GM21576 (cell line): ENCODE data around the gene PABPC1L.

Experiments used
- ATAC-seq: cut with Tn5 transposase; IDR thresholded peaks from one replicate; pipeline ENCODE4 v1.9.1; 2021; ENCODE audit warnings: mild to moderate bottlenecking, moderate library complexity; ENCODE audit not compliant: unreplicated experiment

Gene PABPC1L

DNA sequence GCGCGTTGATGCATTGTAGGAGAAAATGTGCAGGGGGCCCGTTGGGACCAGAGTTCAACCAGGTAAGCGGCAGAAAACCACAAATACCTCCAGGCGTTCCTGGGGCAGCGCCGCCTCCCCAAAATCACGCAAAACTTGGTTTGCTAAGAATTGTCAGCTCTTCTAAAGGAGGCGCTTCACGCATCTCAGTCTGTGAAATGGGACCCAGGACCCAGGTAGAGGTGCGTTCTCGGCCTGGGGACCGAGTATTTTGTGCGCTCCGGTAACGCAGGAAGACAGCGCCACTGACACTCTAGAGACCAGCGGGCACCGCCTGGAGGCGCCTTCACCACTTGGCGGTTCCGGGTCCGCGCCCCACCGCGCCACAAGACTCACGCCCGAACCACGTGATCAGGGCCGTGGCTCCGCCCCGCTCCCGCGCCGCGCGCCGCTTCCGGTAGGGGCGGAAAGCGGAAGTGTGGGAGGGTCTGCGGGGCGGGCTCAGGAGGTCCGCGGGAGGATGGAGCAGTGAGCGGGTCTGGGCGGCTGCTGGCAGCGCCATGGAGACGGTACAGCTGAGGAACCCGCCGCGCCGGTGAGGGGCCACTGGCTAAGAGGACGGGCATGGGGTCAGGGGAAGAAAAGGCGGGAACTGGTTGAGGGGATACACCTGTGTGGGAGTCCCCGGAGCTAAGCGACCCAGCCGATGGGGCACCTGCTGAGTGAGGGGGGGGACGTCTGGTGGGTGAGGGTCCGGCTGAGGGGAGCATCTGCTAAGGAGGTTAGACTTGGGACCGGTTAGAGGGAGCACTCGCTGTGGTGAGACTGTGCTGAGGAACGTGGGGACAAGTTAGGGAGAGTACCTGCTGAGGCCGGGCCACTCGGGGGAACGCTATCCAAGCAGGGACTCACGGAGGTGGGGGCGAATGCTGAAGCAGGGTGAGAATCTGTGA lies 56.4 kb downstream of the PABPC1L start, which contains the start of gene STK4:
Gene STK4 (plus strand): TSS at position 483 of the 932 bp plus-strand sequence. CDS start 57 bp downstream, at position 540.
- ATAC-seq = peak; percentile 67

DNA sequence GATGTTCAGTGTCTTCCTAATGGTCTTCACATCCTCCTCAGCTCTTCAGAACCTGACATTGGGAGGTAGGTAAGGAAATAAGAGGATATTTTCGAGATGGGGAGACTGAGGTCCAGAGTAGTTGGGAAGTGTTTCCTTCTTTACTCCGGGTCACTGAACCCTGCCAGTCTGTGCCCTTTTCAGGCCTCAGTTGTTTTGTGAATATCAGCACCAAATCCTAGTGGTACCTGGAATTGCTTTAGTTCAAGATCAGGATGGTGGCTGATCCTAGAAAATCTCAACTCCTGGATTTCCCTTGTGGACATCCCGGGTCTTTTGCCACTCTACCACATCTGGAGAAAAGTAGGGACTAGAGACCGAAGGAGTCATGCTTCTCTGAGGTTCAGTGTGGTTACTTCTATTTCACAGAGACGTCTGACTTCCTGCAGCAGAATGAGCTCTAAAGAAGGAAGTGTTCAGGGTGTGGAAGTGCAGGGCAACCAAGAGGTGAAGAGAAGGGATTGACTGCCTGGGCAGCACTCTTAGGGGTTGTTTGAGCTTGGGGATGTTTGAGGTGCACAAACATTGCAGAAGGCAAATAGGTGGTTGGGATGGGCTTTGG lies 57.4 kb downstream of the PABPC1L start:
- no peak for ATAC-seq

DNA sequence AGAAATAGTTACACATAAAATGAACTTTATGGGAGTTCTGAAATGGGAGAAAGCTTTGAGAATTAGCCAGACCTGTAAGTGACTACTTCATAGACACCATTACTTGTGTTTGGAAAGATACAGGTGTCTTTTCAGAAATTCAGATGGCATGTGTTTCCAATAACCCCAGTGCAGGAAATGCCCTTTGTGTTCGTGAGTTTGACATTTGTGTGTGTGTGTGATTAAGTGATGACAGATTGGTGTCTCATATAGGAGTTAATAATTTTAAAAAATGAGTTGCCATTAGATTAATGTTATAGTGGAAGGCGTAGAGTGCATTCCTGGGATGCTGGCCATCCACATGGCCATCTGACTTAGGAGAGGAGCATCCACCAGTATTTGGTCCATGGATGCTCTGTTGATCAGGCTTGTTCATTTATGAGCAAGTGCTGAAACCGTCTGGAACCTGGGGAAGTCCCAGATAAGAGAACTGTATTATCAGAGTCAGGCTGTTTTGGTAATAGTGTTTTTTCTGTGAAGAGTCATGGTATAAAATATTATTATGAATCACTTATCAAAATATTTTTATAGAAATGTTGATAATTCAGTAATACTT lies 59.5 kb downstream of the PABPC1L start:
- no peak for ATAC-seq

DNA sequence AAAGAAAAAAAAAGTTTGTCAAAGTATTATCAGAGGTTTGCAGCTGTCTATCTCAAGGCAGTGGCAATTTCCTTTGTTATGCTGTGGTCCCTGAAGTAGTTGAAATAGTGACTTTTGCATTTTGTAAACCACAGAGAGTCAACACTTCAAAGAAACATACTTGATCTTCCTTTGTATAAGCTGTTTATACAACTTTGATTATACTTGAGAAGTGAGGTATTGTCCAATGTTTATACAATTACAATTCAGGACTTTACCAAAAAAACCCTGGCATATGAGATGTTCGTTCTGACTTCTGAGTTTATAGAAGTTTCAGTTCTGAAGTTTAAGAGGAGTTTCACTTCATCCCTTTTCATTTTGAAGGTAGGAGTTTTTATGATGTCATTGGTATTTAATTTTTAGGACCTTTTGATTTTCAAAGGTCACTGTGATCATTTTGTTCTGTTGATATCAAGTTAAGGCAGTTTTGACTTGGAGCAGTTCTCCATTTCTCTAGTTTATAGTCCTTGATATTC lies 60.4 kb downstream of the PABPC1L start:
- ATAC-seq = no peak

DNA sequence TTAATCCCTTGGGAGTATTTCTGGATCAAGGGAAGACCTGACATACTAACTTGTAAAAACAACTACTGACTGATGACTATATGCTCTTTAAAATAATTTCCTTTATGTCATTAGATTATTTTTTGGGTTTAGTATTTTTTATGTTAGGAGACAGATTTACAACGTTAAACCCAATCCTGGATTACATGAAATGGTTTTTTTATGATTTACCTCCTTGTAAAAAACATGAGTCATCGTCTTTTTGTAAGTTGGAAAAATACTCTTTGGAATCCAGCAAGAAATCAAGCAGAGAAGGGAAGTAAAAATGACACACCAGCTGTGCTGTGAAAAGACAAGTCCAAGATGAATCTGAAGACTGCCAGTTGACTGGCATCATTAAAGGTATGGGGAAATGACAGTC lies 63.2 kb downstream of the PABPC1L start:
- no peak for ATAC-seq

DNA sequence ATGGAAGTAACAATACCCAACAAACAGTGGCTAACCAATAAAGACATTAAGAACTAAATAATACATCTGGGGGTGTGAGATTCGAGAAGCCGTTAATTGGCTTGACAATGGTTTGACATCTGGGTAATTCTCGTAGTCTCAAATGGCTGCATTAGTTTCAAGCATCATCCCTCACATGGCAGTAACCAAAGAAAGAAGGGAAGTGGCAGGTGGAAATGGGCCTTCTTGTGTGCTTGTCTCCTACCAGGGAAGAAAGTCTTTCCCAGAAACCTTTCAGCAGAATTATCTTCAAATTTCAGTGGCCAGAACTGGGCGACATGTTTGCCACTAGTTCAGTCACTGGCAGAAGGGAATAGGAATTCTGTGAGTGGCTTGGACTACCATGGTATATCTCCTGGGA lies 66.8 kb downstream of the PABPC1L start:
- ATAC-seq = no peak

DNA sequence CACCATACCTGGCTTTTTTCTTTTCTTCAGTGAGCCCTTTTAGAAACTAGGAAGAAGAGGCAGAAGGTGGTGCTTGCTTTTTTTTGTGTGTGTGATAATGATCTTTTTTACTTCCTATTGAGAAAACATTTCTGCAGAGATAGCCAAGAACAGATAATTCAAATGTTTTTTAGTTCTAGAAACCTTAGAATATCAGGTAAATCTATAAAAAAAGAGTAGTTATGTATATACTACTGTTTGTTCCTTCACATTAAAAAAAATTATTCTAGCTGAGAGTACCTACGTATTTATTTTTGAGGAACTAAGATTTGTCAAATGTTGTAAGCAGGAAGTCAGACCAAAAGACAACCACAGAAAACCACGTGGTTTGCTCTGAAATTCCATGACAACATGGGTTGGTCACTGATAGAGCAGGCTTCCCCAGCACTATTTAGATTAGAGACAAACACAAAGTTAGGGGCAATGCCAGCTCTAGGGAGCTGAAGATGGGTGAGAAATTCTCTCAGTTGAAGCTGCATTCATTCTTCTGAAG lies 69.3 kb downstream of the PABPC1L start:
- peak; percentile 95 for ATAC-seq

DNA sequence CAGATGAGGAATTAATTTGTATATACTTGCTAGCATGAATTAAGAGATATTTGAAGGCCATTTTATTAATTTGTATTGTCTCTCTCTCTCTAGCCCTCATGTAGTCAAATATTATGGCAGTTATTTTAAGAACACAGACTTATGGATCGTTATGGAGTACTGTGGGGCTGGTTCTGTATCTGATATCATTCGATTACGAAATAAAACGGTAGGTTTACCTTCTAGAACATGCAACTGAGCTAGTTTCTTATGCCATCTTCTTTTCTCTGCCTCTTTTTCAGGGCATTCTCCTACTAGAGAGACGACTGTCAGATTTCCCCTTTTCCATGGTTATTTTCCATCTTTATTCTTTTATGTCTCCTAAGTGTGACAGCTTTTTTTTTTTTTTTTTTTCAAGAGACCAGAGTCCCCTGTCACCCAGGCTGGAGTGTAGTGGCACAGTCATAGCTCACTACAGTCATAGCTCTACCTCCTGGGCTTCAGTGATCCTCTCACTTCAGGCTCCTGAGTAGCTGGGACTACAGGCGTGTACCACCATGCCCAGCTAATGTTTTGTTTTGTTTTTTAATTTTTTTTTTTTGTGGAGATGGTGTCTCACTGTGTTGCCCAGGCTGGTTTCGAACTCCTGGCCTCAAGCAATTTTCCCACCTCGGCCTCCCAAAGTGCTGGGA lies 72.0 kb downstream of the PABPC1L start:
- ATAC-seq = no peak

DNA sequence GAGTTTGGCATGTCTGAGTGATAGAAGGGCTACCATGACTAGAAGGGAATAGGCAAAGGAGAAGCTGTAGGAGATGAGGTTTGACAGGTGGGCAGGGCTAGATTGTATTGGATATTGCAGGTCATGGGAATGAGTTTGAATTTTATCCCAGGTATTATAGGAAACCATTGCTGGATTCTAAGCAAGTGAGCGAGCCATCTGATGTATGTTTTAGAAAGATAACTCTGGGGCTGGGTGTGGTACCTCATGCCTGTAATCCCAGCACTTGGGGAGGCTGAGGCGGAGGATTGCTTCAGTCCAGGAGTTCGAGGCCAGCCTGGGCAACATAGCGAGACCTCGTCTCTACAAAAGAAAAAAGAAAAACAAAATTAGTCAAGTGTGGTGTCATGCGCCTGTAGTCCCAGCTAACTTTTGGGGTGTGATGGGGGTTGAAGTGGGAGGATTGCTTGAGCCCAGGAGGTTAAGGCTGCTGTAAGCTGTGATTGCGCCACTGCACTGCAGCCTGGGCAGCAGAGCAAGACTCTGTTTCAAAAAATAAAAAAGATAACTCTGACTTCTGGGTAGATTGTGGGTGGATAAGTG lies 73.3 kb downstream of the PABPC1L start:
- ATAC-seq = no peak

DNA sequence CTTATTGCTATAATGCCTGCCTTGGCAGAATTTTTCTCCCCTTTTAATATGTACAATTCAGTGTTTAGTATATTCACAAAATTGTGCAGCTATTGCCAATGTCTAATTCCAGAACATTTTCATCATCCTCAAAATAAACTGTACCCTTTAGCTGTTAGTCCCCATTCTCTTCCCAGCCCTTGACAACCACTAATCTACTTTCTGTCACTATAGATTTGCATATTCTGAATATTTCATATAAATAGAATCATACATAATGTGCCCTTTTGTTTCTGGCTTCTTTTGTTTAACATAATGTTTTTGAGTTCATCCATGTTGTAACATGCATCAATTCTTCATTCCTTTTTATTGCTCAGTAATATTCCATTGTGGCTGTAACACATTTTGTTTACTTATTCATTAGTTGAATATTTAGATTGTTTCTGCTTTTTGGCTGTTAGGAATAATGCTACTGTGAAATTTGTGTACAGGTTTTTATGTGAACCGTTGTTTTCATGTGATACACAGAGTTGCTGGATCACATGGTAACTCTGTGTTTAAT lies 78.8 kb downstream of the PABPC1L start:
- no peak for ATAC-seq
